ENCODE data around the gene INSIG1. TPM values are rescaled to one million over a fixed set of nuclear protein-coding genes. Genes with fewer than 3 reads are reported as not detected.

Gene INSIG1
- total RNA-seq, 6 donors from 2014 or later, result 16.8 to 136 (median 100) TPM

DNA sequence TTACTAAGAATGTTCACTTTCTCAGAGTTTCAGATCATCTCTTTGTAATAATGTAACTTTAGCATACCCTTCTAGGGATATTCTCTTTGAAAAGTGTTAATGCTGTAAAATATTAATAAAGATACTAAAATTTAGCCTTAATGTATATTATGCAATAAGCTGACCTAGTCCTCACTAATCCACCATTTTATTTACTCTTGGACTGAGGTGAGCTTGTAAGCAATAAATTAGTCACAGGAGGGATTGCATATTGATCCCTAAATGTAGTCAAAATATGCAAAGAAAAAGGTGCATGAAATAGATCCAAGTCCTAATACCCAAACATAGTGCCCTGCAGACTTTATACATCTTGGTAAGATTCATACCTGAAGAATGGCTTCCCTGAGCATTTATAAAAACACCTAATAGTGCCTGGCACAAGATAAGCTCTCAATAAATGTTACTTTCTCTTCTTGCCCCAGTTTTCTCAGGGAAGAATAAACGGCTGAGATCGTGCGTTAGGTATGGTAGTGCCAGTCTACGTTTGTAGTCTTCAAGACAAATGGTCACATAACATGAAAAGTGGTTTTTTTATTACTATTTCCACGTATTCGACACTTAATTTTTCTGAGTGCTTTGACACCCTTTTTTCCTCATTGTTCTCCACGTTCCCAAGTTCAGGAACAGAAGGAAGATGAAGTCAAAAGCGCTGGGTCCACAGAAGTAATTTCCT is 14.3 kb downstream of the INSIG1 start:
- 79 to 85% methylated on average over 8 of the region's 8 CpGs for WGBS, 2 donors
- no peaks in the 10 kb centered on the region for H3K27me3 ChIP-seq
- TF ChIP-seq CTCF (IDR thresholded peaks at IDR 0.05) (no peak), POLR2AphosphoS5 (IDR thresholded peaks at IDR 0.05) (no peak), POLR2A (IDR thresholded peaks at IDR 0.05) (no peak), EP300 (IDR thresholded peaks at IDR 0.05) (no peak)
- H3K4me3 ChIP-seq, result no peak overlapping the region
- no peak for DNase-seq
- no peak for ATAC-seq (ENCODE audit: low FRiP score in 2 of 2)
- no peak overlapping the region for H3K27ac ChIP-seq
- H3K4me1 ChIP-seq, result no peaks in the 10 kb centered on the region
- no peaks in the 10 kb centered on the region for H3K9me3 ChIP-seq
- peaks cover 13 to 37% (median 26%) of the 10 kb centered on the region in 4 donors for H3K36me3 ChIP-seq

DNA sequence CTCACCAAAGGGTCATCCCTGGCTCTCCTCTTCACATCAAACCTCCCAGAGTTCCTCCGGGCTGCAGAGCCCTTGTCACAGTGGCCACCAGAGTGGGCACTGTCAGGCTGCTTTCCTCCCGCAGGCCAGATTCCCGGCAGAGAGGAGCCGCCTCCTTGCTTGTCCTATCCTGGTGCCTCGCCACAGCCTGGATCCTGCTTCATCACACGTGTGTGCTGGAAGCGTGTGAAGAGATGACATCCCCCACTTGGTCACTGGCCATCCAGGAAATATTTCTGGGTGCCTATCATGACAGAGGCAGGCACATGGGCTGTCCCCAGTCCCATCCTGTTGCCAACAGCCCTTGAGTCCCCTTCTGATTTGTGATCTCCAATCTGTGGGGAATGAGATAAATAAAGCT is 15.0 kb downstream of the INSIG1 start:
- DNase-seq (no peak), ATAC-seq (ENCODE audit: low FRiP score in 2 of 2) (peak in 1 of 2 donors; percentile 12)
- TF ChIP-seq POLR2AphosphoS5 (IDR thresholded peaks at IDR 0.05) (no peak), CTCF (IDR thresholded peaks at IDR 0.05) (no peak), POLR2A (IDR thresholded peaks at IDR 0.05) (no peak), EP300 (IDR thresholded peaks at IDR 0.05) (no peak)
- H3K27me3 ChIP-seq, result no peaks in the 10 kb centered on the region
- H3K4me1 ChIP-seq, result no peaks in the 10 kb centered on the region
- 74 to 82% methylated on average over 7 of the region's 7 CpGs for WGBS, 2 donors
- H3K9me3 ChIP-seq, result no peaks in the 10 kb centered on the region
- H3K4me3 ChIP-seq, result no peak overlapping the region
- no peak overlapping the region for H3K27ac ChIP-seq
- peaks cover 13 to 31% (median 21%) of the 10 kb centered on the region in 4 donors for H3K36me3 ChIP-seq

DNA sequence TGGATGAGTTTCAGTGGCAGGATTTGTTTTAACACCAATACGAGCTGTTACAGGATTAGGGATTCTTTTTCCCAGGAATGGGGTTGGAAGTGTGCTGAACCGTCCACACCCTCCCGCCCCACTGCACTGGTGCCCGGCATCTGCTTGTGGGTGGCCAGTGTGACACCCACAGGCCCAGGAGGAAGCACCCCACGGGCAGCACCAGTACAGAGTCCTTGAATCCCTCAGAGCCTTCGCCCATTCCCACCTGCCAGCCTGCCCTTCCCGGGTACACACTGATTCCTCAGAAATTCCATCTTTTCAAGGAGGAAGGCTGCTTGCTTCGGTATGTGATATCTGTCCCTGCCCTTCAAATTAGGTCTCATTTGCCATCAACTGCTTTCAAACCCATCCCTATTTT is 15.4 kb downstream of the INSIG1 start:
- Histone ChIP-seq H3K27me3 (no peaks in the 10 kb centered on the region), H3K9me3 (no peaks in the 10 kb centered on the region), H3K27ac (no peak overlapping the region), H3K4me1 (no peaks in the 10 kb centered on the region), H3K4me3 (no peak overlapping the region), H3K36me3 (peaks cover 11 to 26% (median 16%) of the 10 kb centered on the region in 4 donors)
- DNase-seq, result no peak
- 73 to 86% methylated on average over 8 of the region's 8 CpGs for WGBS, 2 donors
- no peak for TF ChIP-seq POLR2AphosphoS5 (IDR thresholded peaks at IDR 0.05)
- no peak for TF ChIP-seq POLR2A (IDR thresholded peaks at IDR 0.05)
- TF ChIP-seq CTCF (IDR thresholded peaks at IDR 0.05), result no peak
- no peak for TF ChIP-seq EP300 (IDR thresholded peaks at IDR 0.05)
- ATAC-seq (ENCODE audit: low FRiP score in 2 of 2), result peak in 1 of 2 donors; percentile 19

- no peak for ATAC-seq (ENCODE audit: low FRiP score in 2 of 2)
- TF ChIP-seq POLR2A (IDR thresholded peaks at IDR 0.05) (no peak), POLR2AphosphoS5 (IDR thresholded peaks at IDR 0.05) (no peak)
- H3K9me3 ChIP-seq, result no peaks in the 10 kb centered on the region
- WGBS, 2 donors, result 76 to 80% methylated on average over 5 to 7 of the region's 8 CpGs
- H3K36me3 ChIP-seq, result no peaks in the 10 kb centered on the region
- H3K4me1 ChIP-seq, result no peaks in the 10 kb centered on the region
- H3K4me3 ChIP-seq, result no peak overlapping the region
- no peaks in the 10 kb centered on the region for H3K27me3 ChIP-seq
- H3K27ac ChIP-seq, result no peak overlapping the region
- DNase-seq, result no peak
These were observed 18.3 kb downstream of the INSIG1 start for GRCh38 chr7:155315977-155316376.

DNA sequence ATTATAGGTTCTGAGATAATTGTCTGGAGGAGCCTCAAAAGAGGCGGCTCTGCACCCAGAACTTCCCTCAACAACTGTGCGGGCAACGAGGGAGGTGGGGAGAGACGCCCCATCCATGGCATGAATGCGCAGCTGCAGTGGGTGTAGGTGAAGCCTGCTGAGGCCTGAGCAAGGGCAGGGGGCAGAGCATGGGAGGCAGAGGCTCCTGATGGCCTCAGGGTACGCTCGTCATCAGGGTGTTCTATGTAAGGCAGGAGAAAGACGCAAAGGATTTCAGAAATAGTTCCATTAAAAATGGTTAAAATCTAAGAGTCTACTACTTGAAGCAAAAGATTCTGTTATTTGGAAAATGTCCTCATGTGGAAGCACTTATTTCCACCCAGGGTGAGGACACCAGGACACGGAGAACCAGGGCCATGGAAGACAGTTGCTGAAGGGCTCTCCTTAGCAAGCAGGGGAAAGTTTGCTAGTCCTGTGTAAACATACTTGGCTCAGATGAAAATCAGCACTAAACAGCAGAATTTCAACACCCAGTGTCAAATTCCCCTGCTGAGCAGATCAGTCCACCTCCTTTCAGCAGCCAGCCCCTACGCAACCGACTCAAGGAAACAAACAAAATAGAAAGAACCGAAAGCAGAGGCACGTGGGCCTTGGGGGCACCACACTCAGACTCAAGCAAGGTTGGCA is 18.9 kb downstream of the INSIG1 start:
- Histone ChIP-seq H3K27ac (peak overlapping the region in 2 of 4 donors; percentile 9 to 49), H3K36me3 (no peaks in the 10 kb centered on the region), H3K27me3 (no peaks in the 10 kb centered on the region), H3K4me3 (no peak overlapping the region), H3K4me1 (no peaks in the 10 kb centered on the region), H3K9me3 (no peaks in the 10 kb centered on the region)
- 67 to 68% methylated on average over 13 of the region's 13 CpGs for WGBS, 2 donors
- TF ChIP-seq POLR2A (IDR thresholded peaks at IDR 0.05) (no peak), EP300 (IDR thresholded peaks at IDR 0.05) (no peak), CTCF (IDR thresholded peaks at IDR 0.05) (no peak), POLR2AphosphoS5 (IDR thresholded peaks at IDR 0.05) (no peak)
- ATAC-seq (ENCODE audit: low FRiP score in 2 of 2), result peak in 1 of 2 donors; percentile 61
- peak in 1 of 2 donors; percentile 62 for DNase-seq
